ENCODE results near the gene ACO2. TPM values are rescaled to one million over a fixed set of nuclear protein-coding genes. Genes with fewer than 3 reads are reported as not detected.

Gene ACO2
- total RNA-seq, 1 experiment from 2014 or later, result 66.6 TPM

- Mint-ChIP-seq H3K27ac (no peak overlapping the region), H3K27me3 (ENCODE audit: low read depth) (no peaks in the 10 kb centered on the region), H3K9me3 (no peaks in the 10 kb centered on the region), H3K4me1 (no peaks in the 10 kb centered on the region), H3K36me3 (ENCODE audit: insufficient read depth in 1 of 3, low read depth in 3 of 3) (peaks cover 47 to 89% (median 75%) of the 10 kb centered on the region in 3 experiments), H3K4me3 (no peak overlapping the region)
- no peak overlapping the region for H2BK15ac ChIP-seq (ENCODE audit: low read depth, low read length)
- H3K14ac ChIP-seq (ENCODE audit: insufficient read depth, low read length), result no peak overlapping the region
- no CpG with 5 or more reads among the region's 4 CpGs for WGBS (ENCODE audit: extremely low coverage, insufficient read length, low lambda C conversion rate)
- no peaks in the 10 kb centered on the region for H3K79me2 ChIP-seq (ENCODE audit: insufficient read depth, low read length)
- H3K56ac ChIP-seq (ENCODE audit: insufficient read length, low read depth, low read length), result no peak overlapping the region
- no peaks in the 10 kb centered on the region for H4K20me1 ChIP-seq (ENCODE audit: control insufficient read depth, insufficient read depth, insufficient read length)
- no peak overlapping the region for H3K18ac ChIP-seq (ENCODE audit: insufficient read length, low read depth, low read length)
- H2BK120ac ChIP-seq (ENCODE audit: low read depth, low read length, poor library complexity, severe bottlenecking), result no peak overlapping the region
- H2BK5ac ChIP-seq (ENCODE audit: insufficient read length, low read length), result no peak overlapping the region
- no peak overlapping the region for H3K9ac ChIP-seq (ENCODE audit: extremely low read depth, insufficient read length, low read length)
- no peak overlapping the region for H2AFZ ChIP-seq (ENCODE audit: low read length)
- no peak overlapping the region for H3K4me2 ChIP-seq (ENCODE audit: insufficient read depth, insufficient read length, low read length)
- no peak overlapping the region for H2BK12ac ChIP-seq (ENCODE audit: insufficient read length, low read depth, low read length)
- no peaks in the 10 kb centered on the region for H3K4me1 ChIP-seq (ENCODE audit: insufficient read depth, low read length)
- H4K5ac ChIP-seq (ENCODE audit: insufficient read length, low read depth, low read length), result no peak overlapping the region
- no peak overlapping the region for H3T11ph ChIP-seq (ENCODE audit: low read length)
- no peak overlapping the region for H3K4ac ChIP-seq (ENCODE audit: low read depth, low read length)
- no peak overlapping the region for H3K23ac ChIP-seq (ENCODE audit: insufficient read length, low read depth, low read length)
- H3K23me2 ChIP-seq (ENCODE audit: insufficient read length, low read depth, low read length, poor library complexity, severe bottlenecking), result no peaks in the 10 kb centered on the region
- no peaks in the 10 kb centered on the region for H3K9me3 ChIP-seq (ENCODE audit: control insufficient read depth, low read depth, low read length)
- H2AK5ac ChIP-seq (ENCODE audit: insufficient read length, low read length), result no peak overlapping the region
- no peaks in the 10 kb centered on the region for H3K79me1 ChIP-seq (ENCODE audit: insufficient read depth, low read depth, low read length, poor library complexity, severe bottlenecking)
- H4K91ac ChIP-seq (ENCODE audit: insufficient read length, low read depth, low read length), result no peak overlapping the region
- no peak overlapping the region for H4K8ac ChIP-seq (replicated peaks; ENCODE audit: insufficient read length, low read depth, low read length)
- H3K27me3 ChIP-seq (ENCODE audit: insufficient read depth, low read length), result no peaks in the 10 kb centered on the region
- H2BK20ac ChIP-seq (ENCODE audit: low read depth, low read length, poor library complexity, severe bottlenecking), result no peak overlapping the region
- no peak for DNase-seq
- no peak overlapping the region for H3K27ac ChIP-seq (ENCODE audit: insufficient read length, low read depth, low read length)
- TF ChIP-seq CTCF (conservative IDR thresholded peaks at IDR 0.05), result no peak
Measured at GRCh38 chr22:41461901-41462300, 7.0 kb upstream of the ACO2 start.

Measured in H9 (cell line).